ENCODE data around the gene TMEM117. TPM values are rescaled to one million over a fixed set of nuclear protein-coding genes. Genes with fewer than 3 reads are reported as not detected.

The TMEM117 gene
- total RNA-seq, 1 donor from 2014 or later = 12.4 TPM

DNA sequence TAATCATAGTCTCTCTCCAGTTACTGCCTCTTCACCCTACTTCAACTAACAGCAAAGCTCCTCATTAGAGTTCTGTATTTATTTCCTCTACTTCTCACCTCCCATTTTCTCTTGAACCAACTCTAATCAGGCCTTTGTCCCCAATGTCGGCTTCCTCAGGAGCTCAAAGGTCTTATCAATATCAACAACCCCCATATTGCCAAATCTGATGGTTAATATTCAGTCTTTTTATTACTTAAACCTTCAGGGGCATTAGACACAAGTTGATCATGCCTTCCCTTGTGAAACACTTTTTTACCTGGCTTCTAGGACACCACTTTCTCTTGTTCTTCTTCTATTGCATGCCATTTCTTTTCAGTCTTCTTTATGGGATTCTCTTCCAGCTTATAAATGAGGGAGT lies 531.3 kb downstream of the TMEM117 start:
- no peak overlapping the region for H3K4me3 ChIP-seq (ENCODE audit: low read depth, low read length)
- DNase-seq (ENCODE audit: low read depth) = no peak
- H3K36me3 ChIP-seq (ENCODE audit: control insufficient read depth, insufficient read depth, low read length) = no peaks in the 10 kb centered on the region
- TF ChIP-seq, protein P1, sequence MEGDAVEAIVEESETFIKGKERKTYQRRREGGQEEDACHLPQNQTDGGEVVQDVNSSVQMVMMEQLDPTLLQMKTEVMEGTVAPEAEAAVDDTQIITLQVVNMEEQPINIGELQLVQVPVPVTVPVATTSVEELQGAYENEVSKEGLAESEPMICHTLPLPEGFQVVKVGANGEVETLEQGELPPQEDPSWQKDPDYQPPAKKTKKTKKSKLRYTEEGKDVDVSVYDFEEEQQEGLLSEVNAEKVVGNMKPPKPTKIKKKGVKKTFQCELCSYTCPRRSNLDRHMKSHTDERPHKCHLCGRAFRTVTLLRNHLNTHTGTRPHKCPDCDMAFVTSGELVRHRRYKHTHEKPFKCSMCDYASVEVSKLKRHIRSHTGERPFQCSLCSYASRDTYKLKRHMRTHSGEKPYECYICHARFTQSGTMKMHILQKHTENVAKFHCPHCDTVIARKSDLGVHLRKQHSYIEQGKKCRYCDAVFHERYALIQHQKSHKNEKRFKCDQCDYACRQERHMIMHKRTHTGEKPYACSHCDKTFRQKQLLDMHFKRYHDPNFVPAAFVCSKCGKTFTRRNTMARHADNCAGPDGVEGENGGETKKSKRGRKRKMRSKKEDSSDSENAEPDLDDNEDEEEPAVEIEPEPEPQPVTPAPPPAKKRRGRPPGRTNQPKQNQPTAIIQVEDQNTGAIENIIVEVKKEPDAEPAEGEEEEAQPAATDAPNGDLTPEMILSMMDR (IDR thresholded peaks at IDR 0.05; ENCODE audit: insufficient read depth, low read length, poor library complexity, severe bottlenecking) = no peak
- no peaks in the 10 kb centered on the region for H3K27me3 ChIP-seq (ENCODE audit: control insufficient read depth, insufficient read depth, low read length)

GRCh38 chr12:44367916-44368315 lies 532.0 kb downstream of the TMEM117 start:
- TF ChIP-seq, protein P1 (IDR thresholded peaks at IDR 0.05; ENCODE audit: insufficient read depth, low read length, poor library complexity, severe bottlenecking) = no peak
- H3K36me3 ChIP-seq (ENCODE audit: control insufficient read depth, insufficient read depth, low read length) = no peaks in the 10 kb centered on the region
- DNase-seq (ENCODE audit: low read depth) = no peak
- no peaks in the 10 kb centered on the region for H3K27me3 ChIP-seq (ENCODE audit: control insufficient read depth, insufficient read depth, low read length)
- H3K4me3 ChIP-seq (ENCODE audit: low read depth, low read length) = no peak overlapping the region

DNA sequence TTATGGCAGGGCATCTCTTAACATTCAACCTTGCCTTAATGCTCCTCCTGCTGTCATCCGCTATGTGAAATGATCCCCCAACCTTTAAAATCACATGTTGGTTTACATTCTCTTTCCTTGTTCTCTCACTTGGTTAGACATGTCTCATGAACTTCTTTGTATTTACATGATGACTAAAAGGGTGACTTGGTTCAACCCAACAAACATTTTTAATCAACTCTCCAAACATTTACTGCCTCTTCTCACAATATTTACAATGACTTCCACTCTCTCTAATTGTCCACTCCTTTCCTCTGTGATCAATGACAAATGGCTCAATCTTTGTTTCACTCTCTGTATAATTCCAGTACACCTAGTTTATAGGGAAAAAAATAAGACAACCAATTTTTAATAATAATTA lies 534.1 kb downstream of the TMEM117 start:
- TF ChIP-seq, protein P1 (IDR thresholded peaks at IDR 0.05; ENCODE audit: insufficient read depth, low read length, poor library complexity, severe bottlenecking) = no peak

DNA sequence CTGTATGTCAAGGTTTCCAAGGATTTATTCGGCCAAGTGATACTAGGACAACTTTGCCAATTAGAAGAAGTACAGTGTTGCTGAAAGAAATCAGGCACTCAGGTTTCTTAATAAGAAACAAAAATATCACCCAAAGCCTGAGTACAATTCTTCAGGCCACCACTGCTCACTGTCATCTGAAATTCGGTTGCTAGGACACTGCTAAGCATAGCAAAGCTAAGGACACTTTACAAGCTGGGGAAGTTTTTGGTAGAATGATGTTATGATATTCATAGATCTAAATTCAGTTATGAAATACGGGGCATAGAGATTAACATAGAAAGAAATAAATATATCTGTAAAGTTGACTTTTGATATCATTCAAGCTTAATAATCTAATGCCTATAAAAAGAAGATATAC lies 535.1 kb downstream of the TMEM117 start:
- no peak for DNase-seq (ENCODE audit: low read depth)
- Histone ChIP-seq H3K4me3 (ENCODE audit: low read depth, low read length) (no peak overlapping the region), H3K36me3 (ENCODE audit: control insufficient read depth, insufficient read depth, low read length) (no peaks in the 10 kb centered on the region), H3K27me3 (ENCODE audit: control insufficient read depth, insufficient read depth, low read length) (no peaks in the 10 kb centered on the region)
- TF ChIP-seq, protein P1 (IDR thresholded peaks at IDR 0.05; ENCODE audit: insufficient read depth, low read length, poor library complexity, severe bottlenecking) = no peak

More for the DNA sequence above, 534.1 kb downstream of the TMEM117 start:
- H3K27me3 ChIP-seq (ENCODE audit: control insufficient read depth, insufficient read depth, low read length) = no peaks in the 10 kb centered on the region
- H3K36me3 ChIP-seq (ENCODE audit: control insufficient read depth, insufficient read depth, low read length) = no peaks in the 10 kb centered on the region
- DNase-seq (ENCODE audit: low read depth) = no peak
- no peak overlapping the region for H3K4me3 ChIP-seq (ENCODE audit: low read depth, low read length)

GRCh38 chr12:44372259-44372658 lies 536.4 kb downstream of the TMEM117 start:
- H3K27me3 ChIP-seq (ENCODE audit: control insufficient read depth, insufficient read depth, low read length) = no peaks in the 10 kb centered on the region
- DNase-seq (ENCODE audit: low read depth) = no peak
- H3K4me3 ChIP-seq (ENCODE audit: low read depth, low read length) = no peak overlapping the region
- no peaks in the 10 kb centered on the region for H3K36me3 ChIP-seq (ENCODE audit: control insufficient read depth, insufficient read depth, low read length)
- TF ChIP-seq, protein P1 (IDR thresholded peaks at IDR 0.05; ENCODE audit: insufficient read depth, low read length, poor library complexity, severe bottlenecking) = no peak

GRCh38 chr12:44375694-44376093 lies 539.8 kb downstream of the TMEM117 start:
- no peaks in the 10 kb centered on the region for H3K27me3 ChIP-seq (ENCODE audit: control insufficient read depth, insufficient read depth, low read length)
- no peak overlapping the region for H3K4me3 ChIP-seq (ENCODE audit: low read depth, low read length)
- no peaks in the 10 kb centered on the region for H3K36me3 ChIP-seq (ENCODE audit: control insufficient read depth, insufficient read depth, low read length)
- no peak for DNase-seq (ENCODE audit: low read depth)
- TF ChIP-seq, protein P1 (IDR thresholded peaks at IDR 0.05; ENCODE audit: insufficient read depth, low read length, poor library complexity, severe bottlenecking) = no peak

Measured in kidney epithelial cell (primary cell).